ENCODE results near the gene DGKG.

GRCh38 chr3:186168976-186169375, 193.1 kb downstream of the DGKG start:
- TF ChIP-seq POLR2A (IDR thresholded peaks at IDR 0.05; ENCODE audit: low read depth, low read length) (no peak), TAF1 (IDR thresholded peaks at IDR 0.05; ENCODE audit: borderline replicate concordance, low read depth, low read length) (no peak), POLR2AphosphoS5 (IDR thresholded peaks at IDR 0.05; ENCODE audit: low read depth, low read length) (no peak)

All from GM12892 (cell line).